Measurements from ENCODE around the gene WASL. TPM values are rescaled to one million over a fixed set of nuclear protein-coding genes. Genes with fewer than 3 reads are reported as not detected.

WASL gene
- polyA plus RNA-seq, 1 donor from 2014 or later = 22.5 TPM

- H3K79me2 ChIP-seq (replicated peaks; ENCODE audit: insufficient read depth, low read length) = no peaks in the 10 kb centered on the region
- no peaks in the 10 kb centered on the region for H3K36me3 ChIP-seq (ENCODE audit: insufficient read depth, low read length)
- no peak overlapping the region for H3K9ac ChIP-seq (ENCODE audit: low read length)
- no peak overlapping the region for H2AFZ ChIP-seq (ENCODE audit: low read depth, low read length)
- no peaks in the 10 kb centered on the region for H3K9me3 ChIP-seq (ENCODE audit: low read length)
- no peak overlapping the region for H3K27ac ChIP-seq (ENCODE audit: low read length)
- H3K4me2 ChIP-seq (ENCODE audit: low read length) = no peak overlapping the region
- H3F3A ChIP-seq (ENCODE audit: insufficient read depth, low read length, poor library complexity, severe bottlenecking) = no peaks in the 10 kb centered on the region
- H3K4me3 ChIP-seq (ENCODE audit: low read length) = no peak overlapping the region
- TF ChIP-seq SMC3 (conservative IDR thresholded peaks at IDR 0.05; ENCODE audit: poor library complexity) = no peak
- no peak for TF ChIP-seq RAD21 (conservative IDR thresholded peaks at IDR 0.05)
- no peak for TF ChIP-seq POLR2AphosphoS5 (IDR thresholded peaks at IDR 0.05)
- no peak for TF ChIP-seq EZH2 (IDR thresholded peaks at IDR 0.05; ENCODE audit: borderline replicate concordance, insufficient read depth, low read length, poor library complexity, severe bottlenecking)
- no peak for TF ChIP-seq EP300 (conservative IDR thresholded peaks at IDR 0.05; ENCODE audit: poor library complexity, severe bottlenecking)
- TF ChIP-seq MXI1 (conservative IDR thresholded peaks at IDR 0.05; ENCODE audit: poor library complexity, severe bottlenecking) = no peak
- TF ChIP-seq CTCF (IDR thresholded peaks at IDR 0.05; ENCODE audit: poor library complexity, severe bottlenecking) = no peak
- TF ChIP-seq REST (IDR thresholded peaks at IDR 0.05; ENCODE audit: borderline replicate concordance) = no peak
- TF ChIP-seq TAF1 (IDR thresholded peaks at IDR 0.05; ENCODE audit: low read depth) = no peak
- no peaks in the 10 kb centered on the region for H3K9me2 ChIP-seq (ENCODE audit: insufficient read depth, low read length)
- H3K27me3 ChIP-seq (ENCODE audit: insufficient read depth, low read depth, low read length) = no peaks in the 10 kb centered on the region
- no peaks in the 10 kb centered on the region for H4K20me1 ChIP-seq (ENCODE audit: insufficient read depth)
Observed at GRCh38 chr7:123640583-123640982, 108.2 kb downstream of the WASL start.

- Histone ChIP-seq H3K79me2 (replicated peaks; ENCODE audit: insufficient read depth, low read length) (no peaks in the 10 kb centered on the region), H3K4me2 (ENCODE audit: low read length) (no peak overlapping the region), H3K27ac (ENCODE audit: low read length) (no peak overlapping the region), H3K9ac (ENCODE audit: low read length) (no peak overlapping the region), H2AFZ (ENCODE audit: low read depth, low read length) (no peak overlapping the region), H3K36me3 (ENCODE audit: insufficient read depth, low read length) (no peaks in the 10 kb centered on the region), H3K9me3 (ENCODE audit: low read length) (no peaks in the 10 kb centered on the region), H3F3A (ENCODE audit: insufficient read depth, low read length, poor library complexity, severe bottlenecking) (no peaks in the 10 kb centered on the region), H4K20me1 (ENCODE audit: insufficient read depth) (no peaks in the 10 kb centered on the region), H3K27me3 (ENCODE audit: insufficient read depth, low read depth, low read length) (no peaks in the 10 kb centered on the region), H3K9me2 (ENCODE audit: insufficient read depth, low read length) (no peaks in the 10 kb centered on the region), H3K4me3 (ENCODE audit: low read length) (no peak overlapping the region)
- no peak for TF ChIP-seq EP300 (conservative IDR thresholded peaks at IDR 0.05; ENCODE audit: poor library complexity, severe bottlenecking)
- no peak for TF ChIP-seq REST (IDR thresholded peaks at IDR 0.05; ENCODE audit: borderline replicate concordance)
- TF ChIP-seq TAF1 (IDR thresholded peaks at IDR 0.05; ENCODE audit: low read depth) = no peak
- no peak for TF ChIP-seq RAD21 (conservative IDR thresholded peaks at IDR 0.05)
- no peak for TF ChIP-seq POLR2AphosphoS5 (IDR thresholded peaks at IDR 0.05)
- TF ChIP-seq EZH2 (IDR thresholded peaks at IDR 0.05; ENCODE audit: borderline replicate concordance, insufficient read depth, low read length, poor library complexity, severe bottlenecking) = no peak
- TF ChIP-seq SMC3 (conservative IDR thresholded peaks at IDR 0.05; ENCODE audit: poor library complexity) = no peak
Observed at GRCh38 chr7:123639631-123640030, 109.2 kb downstream of the WASL start.

Data from neural cell (in vitro differentiated cells).